ENCODE data around the gene DECR2. TPM values are rescaled to one million over a fixed set of nuclear protein-coding genes. Genes with fewer than 3 reads are reported as not detected.
A peak's percentile ranks its signal among the peaks of the same experiment; 100 is the strongest.

Gene DECR2
- total and polyA plus RNA-seq, 11 donors, result 6.9 to 20.6 (median 12.2) TPM

DNA sequence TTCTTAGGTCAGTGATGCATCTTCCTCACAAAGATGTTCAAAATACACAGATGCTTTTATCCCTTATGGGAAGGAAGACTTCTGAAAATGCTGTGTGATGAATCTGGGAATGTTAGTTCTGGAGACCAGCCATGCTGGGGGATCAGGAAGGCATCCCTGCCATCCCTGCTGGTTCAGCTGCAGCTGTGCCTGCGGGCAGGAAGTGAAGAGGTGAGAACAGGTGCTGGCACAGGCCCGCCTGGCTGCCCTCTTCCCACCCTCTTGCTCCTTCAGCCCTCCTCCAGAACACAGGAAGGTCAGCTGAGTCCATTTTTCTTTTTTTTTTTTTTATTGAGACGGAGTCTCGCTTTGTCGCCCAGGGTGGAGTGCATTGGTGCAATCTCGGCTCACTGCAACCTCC, 38.9 kb downstream of the DECR2 start:
- no peak overlapping the region for H3K4me3 ChIP-seq
- no peak overlapping the region for H3K27ac ChIP-seq
- H3K36me3 ChIP-seq, result peaks cover 0 to 7% (median 0%) of the 10 kb centered on the region in 9 donors
- 81 to 92% (median 89%) methylated on average over 6 of the region's 6 CpGs for WGBS, 4 donors
- no peak for DNase-seq
- peaks cover 0 to 18% (median 0%) of the 10 kb centered on the region in 12 donors for H3K4me1 ChIP-seq
- ATAC-seq, result no peak
- no peaks in the 10 kb centered on the region for H3K9me3 ChIP-seq
- intact Hi-C loops (cut with DNase I), result no loop called here
- no peak for TF ChIP-seq POLR2A (IDR thresholded peaks at IDR 0.05)
- TF ChIP-seq, protein P1, sequence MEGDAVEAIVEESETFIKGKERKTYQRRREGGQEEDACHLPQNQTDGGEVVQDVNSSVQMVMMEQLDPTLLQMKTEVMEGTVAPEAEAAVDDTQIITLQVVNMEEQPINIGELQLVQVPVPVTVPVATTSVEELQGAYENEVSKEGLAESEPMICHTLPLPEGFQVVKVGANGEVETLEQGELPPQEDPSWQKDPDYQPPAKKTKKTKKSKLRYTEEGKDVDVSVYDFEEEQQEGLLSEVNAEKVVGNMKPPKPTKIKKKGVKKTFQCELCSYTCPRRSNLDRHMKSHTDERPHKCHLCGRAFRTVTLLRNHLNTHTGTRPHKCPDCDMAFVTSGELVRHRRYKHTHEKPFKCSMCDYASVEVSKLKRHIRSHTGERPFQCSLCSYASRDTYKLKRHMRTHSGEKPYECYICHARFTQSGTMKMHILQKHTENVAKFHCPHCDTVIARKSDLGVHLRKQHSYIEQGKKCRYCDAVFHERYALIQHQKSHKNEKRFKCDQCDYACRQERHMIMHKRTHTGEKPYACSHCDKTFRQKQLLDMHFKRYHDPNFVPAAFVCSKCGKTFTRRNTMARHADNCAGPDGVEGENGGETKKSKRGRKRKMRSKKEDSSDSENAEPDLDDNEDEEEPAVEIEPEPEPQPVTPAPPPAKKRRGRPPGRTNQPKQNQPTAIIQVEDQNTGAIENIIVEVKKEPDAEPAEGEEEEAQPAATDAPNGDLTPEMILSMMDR (IDR thresholded peaks at IDR 0.05), result no peak
- H3K27me3 ChIP-seq, result no peaks in the 10 kb centered on the region

DNA sequence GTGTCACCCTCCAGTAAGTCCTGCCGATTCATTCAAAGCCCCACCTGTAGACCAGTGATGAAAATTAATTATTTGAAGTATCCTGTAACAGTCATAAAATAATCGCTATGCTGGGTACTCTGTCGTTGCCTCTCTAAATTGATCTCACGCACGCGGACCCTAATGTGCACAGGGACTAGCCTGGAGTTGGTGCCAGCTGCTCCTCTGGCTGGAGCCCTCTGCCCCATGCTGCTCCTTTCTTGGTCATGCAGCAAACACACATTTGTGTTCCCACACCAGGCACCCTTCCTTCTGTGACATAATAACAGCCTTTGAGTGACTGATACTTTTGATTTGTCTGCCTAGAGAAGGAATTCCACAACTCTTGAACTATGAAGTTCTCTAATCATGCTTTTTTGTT, 39.8 kb downstream of the DECR2 start:
- DNase-seq (no peak), ATAC-seq (no peak)
- TF ChIP-seq, protein P1 (IDR thresholded peaks at IDR 0.05), result no peak
- TF ChIP-seq POLR2A (IDR thresholded peaks at IDR 0.05), result no peak
- intact Hi-C loops (cut with DNase I), result no loop called here
- H3K27ac ChIP-seq, result no peak overlapping the region
- H3K36me3 ChIP-seq, result peaks cover 0 to 7% (median 0%) of the 10 kb centered on the region in 9 donors
- 93 to 99% (median 96%) methylated on average over 6 of the region's 6 CpGs for WGBS, 4 donors
- no peak overlapping the region for H3K4me3 ChIP-seq
- H3K27me3 ChIP-seq, result no peaks in the 10 kb centered on the region
- peaks cover 0 to 18% (median 0%) of the 10 kb centered on the region in 12 donors for H3K4me1 ChIP-seq
- no peaks in the 10 kb centered on the region for H3K9me3 ChIP-seq

DNA sequence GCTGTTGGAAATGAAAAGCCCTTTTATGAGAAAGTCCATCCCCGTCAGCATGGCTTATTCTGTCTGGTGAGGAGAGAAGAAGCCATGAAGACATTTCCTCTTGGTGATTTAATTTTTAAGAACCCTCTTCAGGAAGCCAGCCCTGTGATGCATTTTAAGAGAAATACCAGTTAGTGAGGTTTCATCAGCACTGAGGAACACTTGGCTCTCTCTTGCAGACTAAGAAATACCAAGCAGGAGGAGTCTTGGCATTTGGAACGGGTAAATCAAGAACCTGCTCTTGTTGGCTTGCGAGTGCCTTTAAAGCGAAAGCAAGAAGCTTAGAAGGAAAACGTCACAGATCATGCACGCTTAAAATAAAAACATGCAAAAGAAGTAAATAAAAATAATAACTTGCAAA, 41.3 kb downstream of the DECR2 start:
- peak overlapping the region in 1 of 12 donors; percentile 2 for H3K27ac ChIP-seq
- ATAC-seq (peak in 1 of 4 donors; percentile 33), DNase-seq (no peak)

DNA sequence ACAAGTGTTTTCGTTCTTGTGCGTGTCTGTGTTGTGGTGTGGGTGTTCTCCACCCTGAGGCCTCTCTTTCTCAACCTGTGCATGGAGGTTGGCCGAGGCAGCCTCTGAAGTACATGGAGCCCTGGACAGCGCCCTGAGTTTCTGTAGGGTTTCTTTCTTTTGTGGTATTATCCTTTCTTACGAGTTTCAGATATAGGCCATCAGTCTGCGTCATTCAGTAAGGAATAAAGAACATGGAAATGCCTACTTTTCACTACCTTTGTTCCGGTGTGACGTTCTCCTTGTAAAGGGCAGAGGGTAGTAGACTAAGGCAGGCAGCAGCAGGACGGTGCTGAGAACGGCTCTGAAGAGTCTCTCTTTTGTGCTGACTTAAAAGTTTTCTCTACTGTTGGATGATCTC, 42.3 kb downstream of the DECR2 start:
- 93 to 96% (median 94%) methylated on average over 10 of the region's 10 CpGs for WGBS, 4 donors
- ATAC-seq (no peak), DNase-seq (no peak)

More for the DNA sequence above, 41.3 kb downstream of the DECR2 start:
- TF ChIP-seq, protein P1 (IDR thresholded peaks at IDR 0.05), result no peak
- TF ChIP-seq POLR2A (IDR thresholded peaks at IDR 0.05), result no peak
- WGBS, 4 donors, result 84 to 91% (median 85%) methylated on average over 6 of the region's 6 CpGs
- no peaks in the 10 kb centered on the region for H3K27me3 ChIP-seq
- H3K36me3 ChIP-seq, result peaks cover 0 to 7% (median 0%) of the 10 kb centered on the region in 9 donors
- H3K4me1 ChIP-seq, result peaks cover 0 to 18% (median 0%) of the 10 kb centered on the region in 12 donors
- no peaks in the 10 kb centered on the region for H3K9me3 ChIP-seq
- intact Hi-C loops (cut with DNase I), result no loop called here
- peak overlapping the region in 4 of 12 donors; percentile 6 to 33 (median 18) for H3K4me3 ChIP-seq

DNA sequence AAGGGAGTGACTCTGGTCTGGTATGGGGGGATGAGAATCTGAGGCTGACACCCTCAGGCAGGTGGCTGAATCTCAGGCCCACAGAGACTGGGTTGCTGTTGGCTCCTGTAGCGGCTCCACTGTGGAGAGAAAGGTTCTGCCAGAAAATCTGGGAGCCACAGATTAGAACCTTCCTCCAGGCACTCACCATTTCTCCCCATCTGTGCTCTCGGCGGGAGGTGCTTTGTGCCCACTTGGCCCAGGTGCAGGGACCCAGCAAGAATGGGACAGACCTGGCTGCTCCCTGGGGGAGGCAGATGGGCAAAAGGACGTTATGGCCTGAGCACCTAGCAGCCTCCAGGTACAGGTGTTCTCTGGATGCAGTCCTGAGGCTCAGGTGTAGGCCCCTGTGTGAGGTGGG, 43.9 kb downstream of the DECR2 start:
- intact Hi-C loops (cut with DNase I), result no loop called here
- ATAC-seq, result no peak
- Histone ChIP-seq H3K27ac (no peak overlapping the region), H3K4me3 (no peak overlapping the region), H3K36me3 (no peaks in the 10 kb centered on the region), H3K4me1 (peaks cover 0 to 18% (median 0%) of the 10 kb centered on the region in 12 donors), H3K9me3 (no peaks in the 10 kb centered on the region), H3K27me3 (no peaks in the 10 kb centered on the region)
- TF ChIP-seq, protein P1 (IDR thresholded peaks at IDR 0.05), result no peak
- no peak for TF ChIP-seq POLR2A (IDR thresholded peaks at IDR 0.05)
- WGBS, 4 donors, result 87 to 95% (median 91%) methylated on average over 4 of the region's 4 CpGs
- DNase-seq, result peak in 1 of 5 donors; percentile 10

More for the DNA sequence above, 42.3 kb downstream of the DECR2 start:
- intact Hi-C loops (cut with DNase I), result no loop called here
- H3K27me3 ChIP-seq, result no peaks in the 10 kb centered on the region
- H3K4me1 ChIP-seq, result peaks cover 0 to 18% (median 0%) of the 10 kb centered on the region in 12 donors
- H3K27ac ChIP-seq, result no peak overlapping the region
- H3K9me3 ChIP-seq, result no peaks in the 10 kb centered on the region
- TF ChIP-seq POLR2A (IDR thresholded peaks at IDR 0.05), result no peak
- H3K36me3 ChIP-seq, result peaks cover 0 to 3% (median 0%) of the 10 kb centered on the region in 9 donors
- no peak overlapping the region for H3K4me3 ChIP-seq
